Measurements from ENCODE around the gene ZNG1F.
"Not testable (repeated sequence)": the region's sequence is repeated elsewhere in the genome, so short reads cannot be mapped to it uniquely, and the experiment has no call there.

Gene ZNG1F

GRCh38 chr9:41141878-41142277, 47.2 kb downstream of the ZNG1F start:
- H3K27ac Mint-ChIP-seq (ENCODE audit: low read depth); H3K9me3 Mint-ChIP-seq; H3K36me3 Mint-ChIP-seq (ENCODE audit: insufficient read depth); H3K27me3 Mint-ChIP-seq; ATAC-seq (replicated peaks; ENCODE audit: extremely low read depth, poor library complexity, severe bottlenecking); DNase-seq (ENCODE audit: low spot score in 2 of 2); H3K4me1 Mint-ChIP-seq; H3K4me3 Mint-ChIP-seq: not testable (repeated sequence)

- H3K36me3 Mint-ChIP-seq (ENCODE audit: insufficient read depth); H3K27me3 Mint-ChIP-seq; DNase-seq (ENCODE audit: low spot score in 2 of 2); ATAC-seq (replicated peaks; ENCODE audit: extremely low read depth, poor library complexity, severe bottlenecking); H3K4me1 Mint-ChIP-seq; H3K4me3 Mint-ChIP-seq; H3K9me3 Mint-ChIP-seq; H3K27ac Mint-ChIP-seq (ENCODE audit: low read depth): not testable (repeated sequence)
These were observed 60.5 kb downstream of the ZNG1F start, which contains the start of gene FOXD4L6 for GRCh38 chr9:41128581-41128980. TSS of gene FOXD4L6 (minus strand) at chr9:41128681. CDS start at chr9:41128383, 298 bp downstream.

DNA sequence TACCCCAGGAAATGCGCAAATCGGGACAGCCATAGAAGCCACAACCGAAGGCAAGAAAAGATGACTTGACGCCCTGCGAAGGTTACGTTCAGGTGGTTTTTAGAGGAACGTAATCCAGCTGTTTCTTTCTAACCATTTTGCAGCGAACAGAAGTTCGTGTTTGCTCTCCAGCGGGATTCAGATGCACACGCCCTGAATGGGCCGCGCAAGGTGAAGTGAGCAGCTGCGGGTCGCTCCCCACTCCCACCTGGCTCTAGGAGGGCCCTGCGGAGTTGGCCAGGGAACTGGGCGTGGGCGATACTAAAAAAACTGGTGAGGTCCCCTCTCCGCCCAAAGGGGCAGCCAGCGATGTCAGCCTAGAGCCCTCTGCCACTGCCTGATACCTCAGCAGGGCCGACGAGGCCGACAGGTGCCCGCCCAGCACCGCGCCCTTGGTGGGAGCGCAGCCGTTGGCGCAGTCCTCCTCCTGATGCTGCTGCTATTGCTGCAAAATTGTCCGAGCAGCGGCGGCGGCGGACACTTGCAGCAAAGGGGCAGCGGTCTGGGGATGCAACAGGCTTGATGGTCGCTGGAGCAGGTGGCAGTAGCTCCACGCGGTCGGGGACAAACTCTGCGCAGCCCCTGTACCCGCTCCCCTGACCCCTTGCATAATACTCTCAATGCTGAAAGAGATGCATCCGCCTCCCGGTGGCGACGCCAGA, 62.2 kb downstream of the ZNG1F start:
- H3K4me3 Mint-ChIP-seq; DNase-seq (ENCODE audit: low spot score in 2 of 2); H3K9me3 Mint-ChIP-seq; H3K4me1 Mint-ChIP-seq; ATAC-seq (replicated peaks; ENCODE audit: extremely low read depth, poor library complexity, severe bottlenecking); H3K27me3 Mint-ChIP-seq; H3K36me3 Mint-ChIP-seq (ENCODE audit: insufficient read depth); H3K27ac Mint-ChIP-seq (ENCODE audit: low read depth): not testable (repeated sequence)

- H3K9me3 Mint-ChIP-seq; H3K27me3 Mint-ChIP-seq; H3K27ac Mint-ChIP-seq (ENCODE audit: low read depth); H3K4me3 Mint-ChIP-seq; DNase-seq (ENCODE audit: low spot score in 2 of 2); H3K36me3 Mint-ChIP-seq (ENCODE audit: insufficient read depth); H3K4me1 Mint-ChIP-seq; ATAC-seq (replicated peaks; ENCODE audit: extremely low read depth, poor library complexity, severe bottlenecking): not testable (repeated sequence)
These were observed 63.2 kb downstream of the ZNG1F start for GRCh38 chr9:41125936-41126335.

- not testable (repeated sequence) for H3K27me3 Mint-ChIP-seq; H3K4me3 Mint-ChIP-seq; H3K4me1 Mint-ChIP-seq; H3K27ac Mint-ChIP-seq (ENCODE audit: low read depth); H3K9me3 Mint-ChIP-seq; DNase-seq (ENCODE audit: low spot score in 2 of 2); H3K36me3 Mint-ChIP-seq (ENCODE audit: insufficient read depth)
- ATAC-seq (replicated peaks; ENCODE audit: extremely low read depth, poor library complexity, severe bottlenecking) = peak; percentile 32
These were observed 63.9 kb downstream of the ZNG1F start for GRCh38 chr9:41125109-41125658.

DNA sequence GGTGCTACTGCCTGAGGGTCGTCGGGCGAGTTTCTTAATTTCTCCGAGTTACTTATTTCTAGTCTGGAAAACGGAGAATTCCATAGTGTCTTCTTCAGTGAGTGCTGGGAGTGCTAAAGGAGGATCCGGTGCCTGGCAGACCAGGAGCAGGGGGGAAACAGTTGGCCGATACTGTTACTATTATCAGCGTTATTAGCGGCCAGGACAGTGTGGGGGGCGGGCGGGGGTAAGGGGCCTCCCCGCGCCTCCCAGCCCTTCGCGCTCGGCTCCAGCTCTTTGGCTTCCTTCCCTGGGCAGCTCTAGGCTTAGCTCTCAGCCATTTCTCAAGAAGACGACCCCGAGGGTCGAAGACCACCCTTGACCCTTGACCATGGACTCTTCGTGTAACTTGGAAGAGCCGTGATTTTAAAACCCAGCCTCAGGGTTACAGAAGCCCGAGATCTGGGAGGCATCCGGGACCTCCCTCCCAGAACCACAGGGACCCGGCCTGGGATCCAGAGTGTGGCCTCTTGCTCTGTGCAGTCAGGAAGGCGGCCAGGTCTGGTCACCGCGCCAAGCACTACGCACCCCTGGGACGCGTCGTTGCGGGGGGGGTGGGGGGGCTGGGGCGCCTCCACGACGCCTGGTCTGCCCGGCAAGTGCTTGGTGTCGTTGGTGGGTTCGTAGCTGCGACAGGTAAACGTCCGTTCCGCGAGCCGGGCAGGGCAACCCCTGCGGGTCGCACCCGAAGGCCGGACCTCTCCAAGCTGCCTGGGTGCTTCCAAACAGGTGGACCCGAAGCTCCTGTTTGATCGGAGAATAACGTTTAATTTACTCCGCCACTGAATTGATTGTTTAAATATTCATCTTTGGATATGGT, 64.6 kb downstream of the ZNG1F start:
- H3K36me3 Mint-ChIP-seq (ENCODE audit: insufficient read depth); H3K27ac Mint-ChIP-seq (ENCODE audit: low read depth); H3K27me3 Mint-ChIP-seq; H3K9me3 Mint-ChIP-seq; DNase-seq (ENCODE audit: low spot score in 2 of 2); H3K4me3 Mint-ChIP-seq; ATAC-seq (replicated peaks; ENCODE audit: extremely low read depth, poor library complexity, severe bottlenecking); H3K4me1 Mint-ChIP-seq: not testable (repeated sequence)

DNA sequence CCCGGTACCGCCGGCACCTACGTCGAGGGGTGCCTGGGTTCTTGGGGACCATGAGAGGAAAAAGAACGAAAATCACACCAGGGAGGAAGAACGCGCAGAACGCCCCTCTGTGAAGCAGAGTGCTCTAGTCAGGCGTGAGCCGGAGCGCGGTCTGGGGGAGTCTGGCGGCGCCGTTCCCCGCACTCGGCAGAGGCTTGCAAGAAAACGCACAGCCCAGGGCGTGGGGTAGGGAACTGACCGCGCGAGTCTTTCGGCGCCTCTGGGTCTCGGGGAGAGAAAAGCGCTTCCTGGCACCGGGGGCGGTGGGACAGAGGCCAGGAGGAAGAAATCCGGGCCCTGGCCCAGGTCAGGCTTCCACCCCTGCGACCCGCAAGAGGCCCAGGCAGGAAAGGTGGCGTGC, 65.3 kb downstream of the ZNG1F start:
- not testable (repeated sequence) for ATAC-seq (replicated peaks; ENCODE audit: extremely low read depth, poor library complexity, severe bottlenecking); H3K27ac Mint-ChIP-seq (ENCODE audit: low read depth); H3K36me3 Mint-ChIP-seq (ENCODE audit: insufficient read depth); DNase-seq (ENCODE audit: low spot score in 2 of 2); H3K9me3 Mint-ChIP-seq; H3K4me1 Mint-ChIP-seq; H3K4me3 Mint-ChIP-seq; H3K27me3 Mint-ChIP-seq

GRCh38 chr9:41123396-41123795, 65.7 kb downstream of the ZNG1F start:
- not testable (repeated sequence) for H3K9me3 Mint-ChIP-seq; H3K36me3 Mint-ChIP-seq (ENCODE audit: insufficient read depth); ATAC-seq (replicated peaks; ENCODE audit: extremely low read depth, poor library complexity, severe bottlenecking); H3K27ac Mint-ChIP-seq (ENCODE audit: low read depth); H3K27me3 Mint-ChIP-seq; H3K4me3 Mint-ChIP-seq; DNase-seq (ENCODE audit: low spot score in 2 of 2); H3K4me1 Mint-ChIP-seq

- H3K9me3 Mint-ChIP-seq; H3K4me3 Mint-ChIP-seq; H3K27ac Mint-ChIP-seq (ENCODE audit: low read depth); ATAC-seq (replicated peaks; ENCODE audit: extremely low read depth, poor library complexity, severe bottlenecking); DNase-seq (ENCODE audit: low spot score in 2 of 2); H3K36me3 Mint-ChIP-seq (ENCODE audit: insufficient read depth); H3K27me3 Mint-ChIP-seq; H3K4me1 Mint-ChIP-seq: not testable (repeated sequence)
These were observed 68.4 kb downstream of the ZNG1F start for GRCh38 chr9:41120696-41121095.

GRCh38 chr9:41119719-41120118, 69.4 kb downstream of the ZNG1F start:
- not testable (repeated sequence) for ATAC-seq (replicated peaks; ENCODE audit: extremely low read depth, poor library complexity, severe bottlenecking); H3K4me3 Mint-ChIP-seq; H3K27ac Mint-ChIP-seq (ENCODE audit: low read depth); H3K4me1 Mint-ChIP-seq; H3K27me3 Mint-ChIP-seq; H3K36me3 Mint-ChIP-seq (ENCODE audit: insufficient read depth); DNase-seq (ENCODE audit: low spot score in 2 of 2); H3K9me3 Mint-ChIP-seq

DNA sequence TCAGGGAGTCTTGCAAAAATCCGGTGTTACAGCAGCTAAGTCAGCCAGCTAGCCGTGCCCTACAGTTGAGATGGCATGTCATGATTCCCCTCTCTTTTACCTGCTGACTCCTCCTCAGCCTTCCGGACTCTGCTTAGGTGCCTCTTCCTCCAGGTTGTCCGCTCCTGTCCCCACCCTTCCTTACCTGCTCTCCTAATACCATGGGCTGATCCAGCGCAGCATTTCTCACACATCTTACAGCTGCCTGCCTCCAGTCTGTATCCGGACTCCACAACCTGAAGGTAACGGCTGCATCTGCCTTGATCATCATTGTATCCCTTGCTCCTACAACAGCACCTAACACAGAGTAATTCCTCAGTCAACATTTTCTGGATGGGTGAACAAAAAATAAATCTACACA, 69.8 kb downstream of the ZNG1F start:
- H3K9me3 Mint-ChIP-seq; H3K4me1 Mint-ChIP-seq; H3K4me3 Mint-ChIP-seq; ATAC-seq (replicated peaks; ENCODE audit: extremely low read depth, poor library complexity, severe bottlenecking); H3K27me3 Mint-ChIP-seq; H3K36me3 Mint-ChIP-seq (ENCODE audit: insufficient read depth); H3K27ac Mint-ChIP-seq (ENCODE audit: low read depth); DNase-seq (ENCODE audit: low spot score in 2 of 2): not testable (repeated sequence)

- H3K27me3 Mint-ChIP-seq; H3K9me3 Mint-ChIP-seq; DNase-seq (ENCODE audit: low spot score in 2 of 2); H3K4me1 Mint-ChIP-seq; H3K27ac Mint-ChIP-seq (ENCODE audit: low read depth); H3K4me3 Mint-ChIP-seq; H3K36me3 Mint-ChIP-seq (ENCODE audit: insufficient read depth): not testable (repeated sequence)
- ATAC-seq (replicated peaks; ENCODE audit: extremely low read depth, poor library complexity, severe bottlenecking) = peak; percentile 26
These were observed 75.8 kb downstream of the ZNG1F start for GRCh38 chr9:41113348-41113747.

DNA sequence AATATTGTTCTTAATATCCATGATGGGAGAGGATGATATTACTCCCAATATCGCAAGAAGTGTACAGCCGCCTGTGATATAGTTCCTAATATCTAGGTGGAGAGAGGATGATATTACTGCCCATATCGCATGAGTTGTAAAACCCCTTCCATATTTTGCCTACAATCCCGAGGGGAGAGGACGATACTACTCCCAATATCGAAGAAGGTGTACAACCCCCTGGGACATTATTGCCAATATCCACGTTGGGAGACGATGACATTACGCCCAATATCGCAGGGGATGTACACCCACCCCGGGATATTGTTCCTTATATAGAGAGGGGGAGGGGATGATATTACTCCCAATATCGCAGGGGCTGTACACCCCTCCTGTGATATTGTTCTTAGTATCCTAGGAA, 77.7 kb downstream of the ZNG1F start:
- not testable (repeated sequence) for H3K27ac Mint-ChIP-seq (ENCODE audit: low read depth); H3K27me3 Mint-ChIP-seq; ATAC-seq (replicated peaks; ENCODE audit: extremely low read depth, poor library complexity, severe bottlenecking); H3K4me1 Mint-ChIP-seq; H3K9me3 Mint-ChIP-seq; H3K4me3 Mint-ChIP-seq; H3K36me3 Mint-ChIP-seq (ENCODE audit: insufficient read depth); DNase-seq (ENCODE audit: low spot score in 2 of 2)

Measured in central memory CD8-positive, alpha-beta T cell (primary cell).